ENCODE data around the gene C16orf87.

C16orf87 gene

DNA sequence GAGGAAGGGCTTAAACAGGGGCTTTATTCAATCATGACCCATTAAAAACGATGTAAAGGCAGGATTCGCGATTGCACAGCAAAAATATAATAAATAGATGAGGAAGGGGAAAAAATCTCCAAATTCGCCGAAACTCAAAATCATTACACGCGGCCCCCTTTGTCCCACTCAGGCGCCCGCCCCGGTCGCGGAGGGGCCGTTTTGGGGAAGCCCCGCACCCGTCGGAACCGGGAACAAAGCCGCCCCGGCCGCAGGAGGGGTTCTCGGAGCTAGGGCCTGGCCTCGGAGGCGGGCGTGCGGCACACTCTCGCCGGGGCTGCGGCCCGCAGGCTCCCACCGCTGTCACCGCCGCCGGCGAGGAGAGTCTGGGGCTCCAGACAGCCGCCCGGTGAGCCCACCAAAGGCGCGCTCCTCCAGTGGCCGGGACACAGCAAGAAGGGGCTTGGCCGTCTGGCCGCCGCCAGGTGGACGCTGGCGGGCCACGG, 521 bp downstream of the C16orf87 start:
- peak; percentile 14 for DNase-seq (ENCODE audit: low read depth)
- H3K4me3 ChIP-seq (ENCODE audit: low read length): peak overlapping the region; percentile 77
- no peak for TF ChIP-seq CTCF (IDR thresholded peaks at IDR 0.05; ENCODE audit: insufficient read depth, low read depth, low read length, missing control alignments)

- no peak overlapping the region for H3K4me3 ChIP-seq (ENCODE audit: low read length)
These were observed 2.0 kb downstream of the C16orf87 start for GRCh38 chr16:46828943-46829342.

GRCh38 chr16:46828292-46828691, 2.7 kb downstream of the C16orf87 start:
- DNase-seq (ENCODE audit: low read depth): no peak
- no peak for TF ChIP-seq CTCF (IDR thresholded peaks at IDR 0.05; ENCODE audit: insufficient read depth, low read depth, low read length, missing control alignments)
- H3K4me3 ChIP-seq (ENCODE audit: low read length): no peak overlapping the region

More at GRCh38 chr16:46828943-46829342, 2.0 kb downstream of the C16orf87 start:
- no peak for DNase-seq (ENCODE audit: low read depth)
- TF ChIP-seq CTCF (IDR thresholded peaks at IDR 0.05; ENCODE audit: insufficient read depth, low read depth, low read length, missing control alignments): no peak

GRCh38 chr16:46826631-46827030, 4.3 kb downstream of the C16orf87 start:
- H3K4me3 ChIP-seq (ENCODE audit: low read length): no peak overlapping the region
- no peak for TF ChIP-seq CTCF (IDR thresholded peaks at IDR 0.05; ENCODE audit: insufficient read depth, low read depth, low read length, missing control alignments)

DNA sequence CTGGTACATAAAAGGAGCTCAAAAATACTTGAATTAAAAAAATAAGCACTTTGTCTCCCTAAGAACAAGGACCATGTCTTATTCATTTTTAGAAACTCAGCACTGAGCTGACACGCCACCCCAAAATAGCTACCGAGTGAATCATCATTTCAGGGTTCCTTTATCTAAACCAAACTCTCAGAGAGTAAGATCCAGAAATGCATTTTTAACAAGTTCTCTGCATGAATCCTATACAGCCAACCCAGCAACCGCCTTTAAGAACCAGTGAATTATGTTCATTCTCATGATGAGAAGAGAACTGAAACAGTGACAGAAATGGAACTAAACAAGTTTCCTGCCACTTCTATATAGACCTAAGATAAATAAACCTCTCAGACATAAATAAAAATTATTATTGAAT, 8.7 kb downstream of the C16orf87 start:
- DNase-seq (ENCODE audit: low read depth): no peak
- no peak overlapping the region for H3K4me3 ChIP-seq (ENCODE audit: low read length)
- TF ChIP-seq CTCF (IDR thresholded peaks at IDR 0.05; ENCODE audit: insufficient read depth, low read depth, low read length, missing control alignments): no peak

More at GRCh38 chr16:46826631-46827030, 4.3 kb downstream of the C16orf87 start:
- no peak for DNase-seq (ENCODE audit: low read depth)

DNA sequence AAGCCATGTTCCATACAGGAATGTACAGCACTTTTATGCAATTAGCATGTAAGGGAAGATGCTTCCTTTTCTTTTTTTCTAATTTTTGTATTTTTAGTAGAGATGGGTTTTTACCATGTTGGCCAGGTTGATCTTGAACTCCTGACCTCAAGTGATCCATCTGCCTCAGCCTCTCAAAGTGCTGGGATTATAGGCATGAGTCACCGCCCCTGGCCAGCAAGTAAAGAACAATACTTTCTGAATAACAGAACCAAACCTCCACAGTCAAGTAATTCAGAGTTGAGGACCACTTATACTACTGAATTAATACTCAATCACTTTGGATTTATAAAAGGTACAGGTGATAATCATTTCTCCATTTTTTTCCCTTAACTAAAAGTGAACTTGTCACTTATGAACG, 13.0 kb downstream of the C16orf87 start:
- TF ChIP-seq CTCF (IDR thresholded peaks at IDR 0.05; ENCODE audit: insufficient read depth, low read depth, low read length, missing control alignments): no peak
- H3K4me3 ChIP-seq (ENCODE audit: low read length): no peak overlapping the region
- DNase-seq (ENCODE audit: low read depth): no peak

DNA sequence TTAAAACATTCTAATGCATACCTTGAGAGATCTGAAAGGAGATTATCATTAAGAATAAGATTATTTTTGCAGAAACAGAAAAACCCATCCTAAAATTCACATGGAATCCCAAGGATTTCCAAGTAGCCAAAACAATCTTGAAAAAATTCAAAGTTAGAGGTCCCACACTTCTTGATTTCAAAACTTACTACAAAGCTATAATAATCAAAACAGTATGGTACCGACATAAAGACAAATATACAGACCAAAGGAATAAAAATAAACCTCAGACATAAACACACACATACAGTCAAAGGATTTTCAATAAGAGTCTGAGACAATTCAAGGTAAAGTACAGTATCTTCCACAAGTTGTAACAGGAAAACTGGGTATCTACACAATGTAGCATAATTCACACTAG, 16.2 kb downstream of the C16orf87 start:
- no peak for DNase-seq (ENCODE audit: low read depth)
- no peak overlapping the region for H3K4me3 ChIP-seq (ENCODE audit: low read length)
- TF ChIP-seq CTCF (IDR thresholded peaks at IDR 0.05; ENCODE audit: insufficient read depth, low read depth, low read length, missing control alignments): no peak

All from epithelial cell of esophagus (primary cell).